AG04450 (cell line): ENCODE data around the gene SLFNL1. TPM values are rescaled to one million over a fixed set of nuclear protein-coding genes. Genes with fewer than 3 reads are reported as not detected.

Experiments used
- CTCF ChIA-PET: fragments of 300-600, 350-600 bp; formaldehyde crosslinking; extraction: SDS; loops from one replicate; lab custom pipeline; 2022; ENCODE audit warnings: antibody characterized with exemption, inconsistent platforms; lab: Charles Lee
- POLR2A ChIA-PET: fragments of 350-600 bp; formaldehyde crosslinking; extraction: SDS; loops from one replicate; lab custom pipeline; 2021; ENCODE audit warnings: antibody characterized with exemption, inconsistent platforms; lab: Yijun Ruan, JAX
- DNase-seq: peaks from one replicate; pipeline ENCODE4 v3.0.0-alpha.2; 2011; ENCODE audit warnings: low read depth, low spot score
- H3K27ac ChIP-seq: one replicate; pipeline ENCODE4 v1.5.1; 2012; ENCODE audit warnings: low read depth, low read length, control low read depth
- H3K27me3 ChIP-seq: one replicate; pipeline ENCODE4 v1.6.0; 2012; ENCODE audit warnings: low read length; ENCODE audit not compliant: control insufficient read depth, insufficient read depth
- H3K4me3 ChIP-seq: 2 replicates; pipeline ENCODE4 v1.5.1; 2011; ENCODE audit warnings: mild to moderate bottlenecking, low read depth, low read length, control low read depth
- H3K9me3 ChIP-seq: 2 replicates; pipeline ENCODE4 v1.5.1; 2012; ENCODE audit warnings: low read length; ENCODE audit not compliant: control insufficient read depth, insufficient read depth
- CTCF ChIP-seq: IDR thresholded peaks from 2 replicates; pipeline ENCODE4 v1.5.1; 2011; ENCODE audit warnings: low read depth, low read length, control low read depth, inconsistent platforms
- polyA plus RNA-seq: library from polyadenylated mRNA; depleted of rRNA; stranded (reverse); fragments of >200 nt; gene quantifications from 2 replicates; pipeline ENCODE4 v1.2.3, GENCODE V29; 2011; rRNA removed

The SLFNL1 gene
- polyA plus RNA-seq, 1 experiment = 0.06 TPM

- POLR2A ChIA-PET = no interaction called here
- no peak overlapping the region for H3K4me3 ChIP-seq
- no peak for DNase-seq
- CTCF ChIA-PET = interaction anchor here (1.9 kb wide), 1 partner anchor 24 kb away, joined by 6 read pairs; no protein-coding TSS in a partner anchor
- TF ChIP-seq CTCF = no peak
- no peaks in the 10 kb centered on the region for H3K9me3 ChIP-seq
- H3K27me3 ChIP-seq = no peaks in the 10 kb centered on the region
- H3K27ac ChIP-seq = no peak overlapping the region
These were observed 49.6 kb downstream of the SLFNL1 start for GRCh38 chr1:40971966-40972365.

GRCh38 chr1:40969445-40969844 lies 52.1 kb downstream of the SLFNL1 start:
- no peaks in the 10 kb centered on the region for H3K9me3 ChIP-seq
- H3K27ac ChIP-seq = no peak overlapping the region
- no peak for TF ChIP-seq CTCF
- CTCF ChIA-PET = no interaction called here
- no peak for DNase-seq
- no peak overlapping the region for H3K4me3 ChIP-seq
- POLR2A ChIA-PET = no interaction called here
- H3K27me3 ChIP-seq = no peaks in the 10 kb centered on the region

GRCh38 chr1:40966417-40966816 lies 55.1 kb downstream of the SLFNL1 start:
- ChIA-PET CTCF (interaction anchor here (0.6 to 3.1 kb wide), 4 partner anchors 14 to 107 kb away, joined by 3 to 17 read pairs (median 7); no protein-coding TSS in a partner anchor), POLR2A (interaction anchor here (0.6 kb wide), 1 partner anchor 817 kb away, joined by 8 read pairs; no protein-coding TSS in a partner anchor)
- H3K27ac ChIP-seq = no peak overlapping the region

More at GRCh38 chr1:40966417-40966816, 55.1 kb downstream of the SLFNL1 start:
- no peak for DNase-seq
- H3K9me3 ChIP-seq = no peaks in the 10 kb centered on the region
- TF ChIP-seq CTCF = no peak
- H3K27me3 ChIP-seq = no peaks in the 10 kb centered on the region
- H3K4me3 ChIP-seq = no peak overlapping the region

Other genes with a start within 250 kb of the SLFNL1 start
- 0.04 TPM in 1 of 2 replicates, not detected in the other for gene KCNQ4, start 237.9 kb downstream of the SLFNL1 start, polyA plus RNA-seq
- 0.53 and 0.98 TPM in 2 replicates for gene CITED4, start 159.4 kb downstream of the SLFNL1 start, polyA plus RNA-seq
- 27.3 and 29.5 TPM in 2 replicates for gene CTPS1, start 42.0 kb downstream of the SLFNL1 start, polyA plus RNA-seq
- gene SCMH1, start 220.6 kb upstream of the SLFNL1 start, polyA plus RNA-seq = 32.1 and 37.5 TPM in 2 replicates